ENCODE data around the gene PAM. TPM values are rescaled to one million over a fixed set of nuclear protein-coding genes. Genes with fewer than 3 reads are reported as not detected.

PAM gene
- total RNA-seq, 1 experiment from 2014 or later, result 60.3 TPM

DNA sequence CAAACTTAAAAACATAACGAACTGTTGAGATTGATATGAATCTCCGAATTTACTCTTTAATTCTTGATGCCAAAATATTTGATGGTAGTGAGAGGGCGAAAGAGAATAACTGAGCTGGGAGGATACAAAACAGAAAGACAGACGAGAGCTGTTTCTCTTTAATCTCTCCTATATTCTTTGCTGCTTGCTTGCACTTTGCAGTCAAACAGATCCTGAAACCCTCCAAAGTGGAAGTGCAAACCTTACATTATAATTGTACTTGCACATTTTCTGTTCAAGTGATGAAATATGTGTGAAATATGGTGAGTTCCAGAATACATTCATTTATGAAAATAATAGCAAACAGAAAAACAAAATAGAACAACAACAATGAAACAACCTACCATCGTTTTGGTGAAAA, 63.8 kb downstream of the PAM start:
- H3K4me3 Mint-ChIP-seq (ENCODE audit: unreplicated experiment), result no peak overlapping the region
- TF ChIP-seq, protein P1, sequence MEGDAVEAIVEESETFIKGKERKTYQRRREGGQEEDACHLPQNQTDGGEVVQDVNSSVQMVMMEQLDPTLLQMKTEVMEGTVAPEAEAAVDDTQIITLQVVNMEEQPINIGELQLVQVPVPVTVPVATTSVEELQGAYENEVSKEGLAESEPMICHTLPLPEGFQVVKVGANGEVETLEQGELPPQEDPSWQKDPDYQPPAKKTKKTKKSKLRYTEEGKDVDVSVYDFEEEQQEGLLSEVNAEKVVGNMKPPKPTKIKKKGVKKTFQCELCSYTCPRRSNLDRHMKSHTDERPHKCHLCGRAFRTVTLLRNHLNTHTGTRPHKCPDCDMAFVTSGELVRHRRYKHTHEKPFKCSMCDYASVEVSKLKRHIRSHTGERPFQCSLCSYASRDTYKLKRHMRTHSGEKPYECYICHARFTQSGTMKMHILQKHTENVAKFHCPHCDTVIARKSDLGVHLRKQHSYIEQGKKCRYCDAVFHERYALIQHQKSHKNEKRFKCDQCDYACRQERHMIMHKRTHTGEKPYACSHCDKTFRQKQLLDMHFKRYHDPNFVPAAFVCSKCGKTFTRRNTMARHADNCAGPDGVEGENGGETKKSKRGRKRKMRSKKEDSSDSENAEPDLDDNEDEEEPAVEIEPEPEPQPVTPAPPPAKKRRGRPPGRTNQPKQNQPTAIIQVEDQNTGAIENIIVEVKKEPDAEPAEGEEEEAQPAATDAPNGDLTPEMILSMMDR (IDR thresholded peaks at IDR 0.05; ENCODE audit: unreplicated experiment), result no peak
- no TSS peak for BruUV-seq (replicated peaks)
- H3K27me3 Mint-ChIP-seq (ENCODE audit: insufficient read depth, unreplicated experiment), result no peaks in the 10 kb centered on the region
- H3K27ac Mint-ChIP-seq (ENCODE audit: low read depth, unreplicated experiment), result no peak overlapping the region
- CTCF ChIA-PET, result interaction anchor here (1.1 kb wide), 1 partner anchor 10 kb away, joined by 3 read pairs; no protein-coding TSS in a partner anchor
- no peaks in the 10 kb centered on the region for H3K9me3 Mint-ChIP-seq (ENCODE audit: unreplicated experiment)
- no peak for DNase-seq (ENCODE audit: unreplicated experiment)
- peaks cover 4% of the 10 kb centered on the region for H3K4me1 Mint-ChIP-seq (ENCODE audit: insufficient read depth, unreplicated experiment)
- POLR2A ChIA-PET, result interaction anchor here (1.5 kb wide), 1 partner anchor 19 kb away, joined by 4 read pairs; no protein-coding TSS in a partner anchor
- H3K36me3 Mint-ChIP-seq (ENCODE audit: insufficient read depth, unreplicated experiment), result no peaks in the 10 kb centered on the region
- intact Hi-C loops (cut with micrococcal nuclease), result no loop called here

GRCh38 chr5:102819634-102820033, 64.5 kb downstream of the PAM start:
- CTCF ChIA-PET, result interaction anchor here (1.0 to 1.1 kb wide), 2 partner anchors 9 to 11 kb away, joined by 3 read pairs; no protein-coding TSS in a partner anchor

GRCh38 chr5:102823441-102823874, 68.4 kb downstream of the PAM start:
- H3K27ac Mint-ChIP-seq (ENCODE audit: low read depth, unreplicated experiment), result no peak overlapping the region
- CTCF ChIA-PET, result interaction anchor here (0.6 to 1.7 kb wide), 4 partner anchors 9 to 297 kb away, joined by 3 to 5 read pairs (median 4); partner anchors contain the start of gene PPIP5K2
- TF ChIP-seq, protein P1 (IDR thresholded peaks at IDR 0.05; ENCODE audit: unreplicated experiment), result no peak
- H3K27me3 Mint-ChIP-seq (ENCODE audit: insufficient read depth, unreplicated experiment), result no peaks in the 10 kb centered on the region
- H3K9me3 Mint-ChIP-seq (ENCODE audit: unreplicated experiment), result no peaks in the 10 kb centered on the region
- H3K4me1 Mint-ChIP-seq (ENCODE audit: insufficient read depth, unreplicated experiment), result no peaks in the 10 kb centered on the region
- no peak overlapping the region for H3K4me3 Mint-ChIP-seq (ENCODE audit: unreplicated experiment)
- intact Hi-C loops (cut with micrococcal nuclease), result no loop called here
- no TSS peak for BruUV-seq (replicated peaks)
- POLR2A ChIA-PET, result interaction anchor here (1.0 to 1.3 kb wide), 2 partner anchors 8 to 10 kb away, joined by 3 to 4 read pairs; no protein-coding TSS in a partner anchor
- no peak for DNase-seq (ENCODE audit: unreplicated experiment)
- H3K36me3 Mint-ChIP-seq (ENCODE audit: insufficient read depth, unreplicated experiment), result no peaks in the 10 kb centered on the region

More at GRCh38 chr5:102819634-102820033, 64.5 kb downstream of the PAM start:
- no TSS peak for BruUV-seq (replicated peaks)
- DNase-seq (ENCODE audit: unreplicated experiment), result no peak
- POLR2A ChIA-PET, result interaction anchor here (1.5 to 1.6 kb wide), 2 partner anchors 12 to 20 kb away, joined by 4 read pairs; no protein-coding TSS in a partner anchor
- no peak overlapping the region for H3K4me3 Mint-ChIP-seq (ENCODE audit: unreplicated experiment)
- no peaks in the 10 kb centered on the region for H3K27me3 Mint-ChIP-seq (ENCODE audit: insufficient read depth, unreplicated experiment)
- intact Hi-C loops (cut with micrococcal nuclease), result no loop called here
- TF ChIP-seq, protein P1 (IDR thresholded peaks at IDR 0.05; ENCODE audit: unreplicated experiment), result no peak
- H3K36me3 Mint-ChIP-seq (ENCODE audit: insufficient read depth, unreplicated experiment), result no peaks in the 10 kb centered on the region
- H3K4me1 Mint-ChIP-seq (ENCODE audit: insufficient read depth, unreplicated experiment), result peaks cover 4% of the 10 kb centered on the region
- H3K27ac Mint-ChIP-seq (ENCODE audit: low read depth, unreplicated experiment), result no peak overlapping the region
- H3K9me3 Mint-ChIP-seq (ENCODE audit: unreplicated experiment), result no peaks in the 10 kb centered on the region

- no TSS peak for BruUV-seq (replicated peaks)
- no peak overlapping the region for H3K4me3 Mint-ChIP-seq (ENCODE audit: unreplicated experiment)
- TF ChIP-seq, protein P1 (IDR thresholded peaks at IDR 0.05; ENCODE audit: unreplicated experiment), result no peak
- no peaks in the 10 kb centered on the region for H3K27me3 Mint-ChIP-seq (ENCODE audit: insufficient read depth, unreplicated experiment)
- H3K27ac Mint-ChIP-seq (ENCODE audit: low read depth, unreplicated experiment), result no peak overlapping the region
- CTCF ChIA-PET, result interaction anchor here (0.6 to 0.7 kb wide), 4 partner anchors 10 to 289 kb away, joined by 3 to 4 read pairs (median 4); no protein-coding TSS in a partner anchor
- POLR2A ChIA-PET, result no interaction called here
- intact Hi-C loops (cut with micrococcal nuclease), result no loop called here
- H3K4me1 Mint-ChIP-seq (ENCODE audit: insufficient read depth, unreplicated experiment), result no peaks in the 10 kb centered on the region
- DNase-seq (ENCODE audit: unreplicated experiment), result no peak
- H3K36me3 Mint-ChIP-seq (ENCODE audit: insufficient read depth, unreplicated experiment), result no peaks in the 10 kb centered on the region
- H3K9me3 Mint-ChIP-seq (ENCODE audit: unreplicated experiment), result no peaks in the 10 kb centered on the region
Measured at GRCh38 chr5:102826629-102827028, 71.5 kb downstream of the PAM start.
